Endothelial cell of umbilical vein (primary cell): ENCODE results near the gene MAN2B2. TPM values are rescaled to one million over a fixed set of nuclear protein-coding genes. Genes with fewer than 3 reads are reported as not detected.
A peak's percentile ranks its signal among the peaks of the same experiment; 100 is the strongest.

Experiments used
- BruUV-seq: library from RNA; stranded (reverse); fragments of 400-500 nt; replicated peaks from 2 replicates; lab custom pipeline; 2021; lab: Mats Ljungman, UMichigan
- CTCF ChIA-PET: fragments of 300-600, 350-600 bp; sonication (Branson Sonifier 250); formaldehyde crosslinking; loops from one replicate; lab custom pipeline; 2021; ENCODE audit warnings: antibody characterized with exemption, inconsistent platforms; lab: Charles Lee
- POLR2A ChIA-PET: fragments of 300-600, 350-600 bp; sonication (Branson Sonifier 250); formaldehyde crosslinking; loops from one replicate; lab custom pipeline; 2021; ENCODE audit warnings: antibody characterized with exemption, inconsistent platforms; lab: Charles Lee
- DNase-seq: peaks from one replicate; pipeline ENCODE4 v3.0.0-alpha.2; 2011; ENCODE audit warnings: low read depth, low spot score
- FAIRE-seq: peaks from 2 replicates; lab custom pipeline; 2011; peaks lifted over from hg19 to GRCh38; lab: Jason Lieb, UNC
- H2AFZ ChIP-seq: 2 replicates; pipeline ENCODE4 v1.6.0; 2012; ENCODE audit warnings: low read depth, low read length, control low read depth, inconsistent platforms
- H3K27ac ChIP-seq: 2 replicates; pipeline ENCODE4 v1.5.1; 2011; ENCODE audit warnings: low read depth, mild to moderate bottlenecking, control low read depth, low read length, moderate library complexity; ENCODE audit not compliant: insufficient read depth
- H3K27me3 ChIP-seq, 2 experiments: 2 replicates each; pipeline versions ENCODE4 v1.6.0 to v1.6.1; 2011; ENCODE audit warnings: low read length in 2 of 2, mixed read lengths in 1 of 2; ENCODE audit not compliant: control insufficient read depth in 2 of 2, insufficient read depth in 2 of 2
- H3K36me3 ChIP-seq, 2 experiments: 2 replicates in 1 of 2; 3 replicates in 1 of 2; pipeline ENCODE4 v1.5.1; 2011; ENCODE audit warnings: low read length in 2 of 2, mild to moderate bottlenecking in 1 of 2, moderate library complexity in 1 of 2; ENCODE audit not compliant: control insufficient read depth in 2 of 2, insufficient read depth in 2 of 2; ENCODE audit errors: extremely low read depth in 1 of 2
- H3K4me1 ChIP-seq: 3 replicates; pipeline ENCODE4 v1.5.1; 2011; ENCODE audit warnings: mild to moderate bottlenecking, low read length; ENCODE audit not compliant: control insufficient read depth, insufficient read depth; ENCODE audit errors: extremely low read depth
- H3K4me2 ChIP-seq: 2 replicates; pipeline ENCODE4 v1.6.1; 2011; ENCODE audit warnings: low read length, control low read depth, mixed read lengths; ENCODE audit not compliant: insufficient read depth
- H3K4me3 ChIP-seq, 3 experiments: fragments of 200-600 bp in 1 of 3; sonication (generic), shearing (Covaris generic) in 1 of 3; replicated peaks in 1 of 3; 2 replicates each; pipeline ENCODE4 v1.5.1; 2011 to 2016; ENCODE audit warnings: control low read depth in 3 of 3, low read length in 3 of 3, mild to moderate bottlenecking in 2 of 3, inconsistent platforms in 1 of 3, low read depth in 1 of 3, moderate library complexity in 1 of 3; ENCODE audit not compliant: insufficient read depth in 1 of 3
- H3K79me2 ChIP-seq: 2 replicates; pipeline ENCODE4 v1.6.0; 2012; ENCODE audit warnings: low read length, inconsistent platforms; ENCODE audit not compliant: control insufficient read depth, insufficient read depth
- H3K9ac ChIP-seq: replicated peaks from 2 replicates; pipeline ENCODE3; 2011; ENCODE audit warnings: low read length, control low read depth; ENCODE audit not compliant: insufficient read depth; ENCODE audit errors: extremely low read depth
- H3K9me1 ChIP-seq: replicated peaks from 3 replicates; pipeline ENCODE4 v1.6.0; 2011; ENCODE audit warnings: mild to moderate bottlenecking, low read length; ENCODE audit not compliant: control insufficient read depth, insufficient read depth; ENCODE audit errors: extremely low read depth
- H3K9me3 ChIP-seq: replicated peaks from 2 replicates; pipeline ENCODE4 v1.5.1; 2012; ENCODE audit warnings: low read length, inconsistent platforms; ENCODE audit not compliant: control insufficient read depth, insufficient read depth
- H4K20me1 ChIP-seq: replicated peaks from 2 replicates; pipeline ENCODE3; 2011; ENCODE audit warnings: mild to moderate bottlenecking, low read length; ENCODE audit not compliant: control insufficient read depth, insufficient read depth; ENCODE audit errors: extremely low read depth
- EZH2 ChIP-seq: IDR thresholded peaks from 2 replicates; pipeline ENCODE4 v1.6.1; 2012; ENCODE audit warnings: borderline replicate concordance, low read depth, mild to moderate bottlenecking, moderate library complexity, low read length, inconsistent platforms; ENCODE audit not compliant: severe bottlenecking
- GATA2 ChIP-seq: IDR thresholded peaks from 2 replicates; pipeline ENCODE4 v1.7.0; 2011; ENCODE audit warnings: low read depth, mild to moderate bottlenecking, moderate library complexity, mixed read lengths, low read length; ENCODE audit not compliant: insufficient read length, insufficient read depth
- POLR2A ChIP-seq: IDR thresholded peaks from 2 replicates; pipeline ENCODE4 v1.6.1; 2012; ENCODE audit warnings: low read depth, mild to moderate bottlenecking, control low read depth, low read length
- dilution Hi-C: fragments of 300-500 bp; cut with MboI; formaldehyde crosslinking; loops from one replicate; pipeline ENCODE4 v1.15.0; 2019; ENCODE audit warnings: low sequenced_read_pairs; ENCODE audit not compliant: extremely low pct_ligation_motif_present
- intact Hi-C: fragments of 100-400 bp; cut with micrococcal nuclease; formaldehyde crosslinking; loops from one replicate; pipeline ENCODE4 v1.10.0; 2022
- polyA plus RNA-seq, 4 experiments: library from polyadenylated mRNA; depleted of rRNA in 3 of 4; stranded (reverse) in 3 of 4; unstranded in 1 of 4; fragments of >200 nt; gene quantifications; 2 replicates each; pipeline versions ENCODE4 v1.2.1 to v1.2.3, GENCODE V29; 2011 to 2012; ENCODE audit warnings: missing spikeins in 1 of 4
- total RNA-seq: library from RNA; stranded (reverse); gene quantifications from 2 replicates; pipeline ENCODE4 v1.2.3, GENCODE V29; 2021
- TF ChIP-seq, protein P1 (sequence below): IDR thresholded peaks from 2 replicates; pipeline ENCODE4 v1.6.1; 2011; ENCODE audit not compliant: insufficient read depth, insufficient read length

The MAN2B2 gene
- total and polyA plus RNA-seq, 2 donors (not counting 3 experiments of a cell fraction or from before 2014, with no cell fraction given), result 15.7 to 25.1 TPM

DNA sequence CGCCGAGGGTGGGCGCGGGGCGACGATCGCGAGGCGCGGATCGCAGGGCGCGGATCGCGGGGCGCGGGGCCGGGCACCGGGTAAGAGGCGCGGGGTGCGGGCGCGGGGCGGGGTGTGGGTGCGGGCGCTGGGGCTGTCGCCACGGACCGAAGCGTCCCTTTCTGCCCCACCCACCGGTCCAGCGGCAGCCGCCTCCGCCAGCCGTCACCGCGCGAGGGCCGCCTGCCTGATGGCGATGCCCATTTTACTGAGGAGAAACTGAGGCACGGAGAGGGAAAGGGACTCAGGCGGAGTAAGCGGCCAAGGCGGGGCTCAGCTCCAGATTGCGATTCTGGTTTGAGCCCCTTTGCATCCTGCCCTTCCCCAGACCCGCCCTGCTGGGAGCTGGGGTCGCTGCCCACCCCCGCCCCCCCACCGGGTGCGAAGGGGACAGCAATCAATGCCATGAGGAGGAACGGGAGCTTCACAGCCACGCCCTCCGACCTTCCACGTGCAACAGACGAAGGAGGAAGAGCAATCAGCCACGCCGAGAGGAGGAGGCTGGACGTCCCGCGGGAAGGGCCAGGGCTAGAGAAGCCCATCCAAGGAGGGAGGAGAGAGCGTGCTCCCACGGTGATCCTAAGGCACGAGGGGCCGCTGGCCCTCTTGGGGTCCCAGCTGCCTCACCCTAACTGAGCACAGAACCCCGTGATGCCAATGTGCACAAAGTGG is 10.9 kb upstream of the MAN2B2 start:
- intact Hi-C loops (no loop called here), dilution Hi-C loops (no loop called here)
- peaks cover 38 to 47% of the 10 kb centered on the region in 2 experiments for H3K27me3 ChIP-seq
- FAIRE-seq (no peak), DNase-seq (no peak)
- H4K20me1 ChIP-seq, result no peaks in the 10 kb centered on the region
- no peak overlapping the region for H2AFZ ChIP-seq
- no peaks in the 10 kb centered on the region for H3K36me3 ChIP-seq
- TF ChIP-seq, protein P1, sequence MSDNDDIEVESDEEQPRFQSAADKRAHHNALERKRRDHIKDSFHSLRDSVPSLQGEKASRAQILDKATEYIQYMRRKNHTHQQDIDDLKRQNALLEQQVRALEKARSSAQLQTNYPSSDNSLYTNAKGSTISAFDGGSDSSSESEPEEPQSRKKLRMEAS, result no peak
- peak; percentile 64 for TF ChIP-seq EZH2
- BruUV-seq, result no TSS peak
- no peaks in the 10 kb centered on the region for H3K4me1 ChIP-seq
- no peak overlapping the region for H3K9ac ChIP-seq
- no peak overlapping the region for H3K27ac ChIP-seq
- no peaks in the 10 kb centered on the region for H3K9me3 ChIP-seq
- no peaks in the 10 kb centered on the region for H3K79me2 ChIP-seq
- no peak overlapping the region for H3K4me3 ChIP-seq
- POLR2A ChIA-PET, result no interaction called here
- no peaks in the 10 kb centered on the region for H3K9me1 ChIP-seq
- CTCF ChIA-PET, result interaction anchor here (0.6 kb wide), 1 partner anchor 8 kb away, joined by 3 read pairs; no protein-coding TSS in a partner anchor
- no peak overlapping the region for H3K4me2 ChIP-seq

DNA sequence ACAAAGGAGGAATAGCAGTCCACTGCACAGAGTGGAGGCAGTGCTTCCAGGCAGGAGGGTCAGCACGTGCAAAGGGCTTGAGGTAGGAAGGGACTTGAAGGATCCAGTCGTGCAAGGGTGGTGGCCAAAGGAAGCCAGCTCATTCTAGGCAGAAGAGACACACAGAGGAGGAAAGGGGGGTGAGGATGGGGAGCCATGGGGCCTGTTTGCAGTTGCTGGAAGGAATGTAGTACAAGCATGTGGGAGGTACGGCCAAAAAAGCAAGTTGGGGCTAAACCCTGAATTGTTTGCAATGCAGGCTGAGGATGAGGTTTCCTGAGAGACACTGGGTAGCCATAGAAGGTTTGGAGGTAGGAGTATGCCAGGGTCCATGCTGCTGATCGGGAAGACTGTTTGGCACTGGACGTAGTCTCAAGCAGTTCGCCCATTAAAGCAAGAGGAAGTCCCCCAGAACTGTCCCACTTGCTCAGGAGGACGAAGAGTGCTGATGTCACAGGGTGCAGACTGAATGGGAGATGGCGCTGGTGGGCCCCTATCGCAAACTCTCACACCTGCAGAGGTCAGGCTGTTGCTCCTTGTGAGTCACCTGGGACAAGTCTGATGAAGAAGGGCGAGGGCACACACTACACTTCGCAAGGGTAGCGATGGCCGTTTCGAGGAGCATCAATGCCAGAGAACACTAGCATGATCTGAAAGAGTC is 9.1 kb upstream of the MAN2B2 start:
- no peak overlapping the region for H3K4me2 ChIP-seq
- peaks cover 32 to 47% of the 10 kb centered on the region in 2 experiments for H3K27me3 ChIP-seq
- intact Hi-C loops, result no loop called here
- H3K4me3 ChIP-seq, result no peak overlapping the region
- no peaks in the 10 kb centered on the region for H3K79me2 ChIP-seq
- no peak overlapping the region for H2AFZ ChIP-seq
- H3K9me1 ChIP-seq, result no peaks in the 10 kb centered on the region
- no peaks in the 10 kb centered on the region for H3K9me3 ChIP-seq
- no peak overlapping the region for H3K27ac ChIP-seq
- ChIA-PET CTCF (no interaction called here), POLR2A (no interaction called here)
- no peaks in the 10 kb centered on the region for H3K36me3 ChIP-seq
- no peak for FAIRE-seq
- dilution Hi-C loops, result no loop called here
- no peaks in the 10 kb centered on the region for H3K4me1 ChIP-seq
- BruUV-seq, result no TSS peak
- H4K20me1 ChIP-seq, result no peaks in the 10 kb centered on the region
- TF ChIP-seq POLR2A (no peak), GATA2 (no peak)
- DNase-seq, result no peak
- H3K9ac ChIP-seq, result no peak overlapping the region
